Activated T-cell treated with anti-CD3 and anti-CD28 coated beads for 24 hours (primary cell): ENCODE results near the gene ADCY2.

Source experiments
- DNase-seq: peaks from one replicate; pipeline ENCODE4 v3.0.0-alpha.2; 2020; ENCODE audit warnings: low read depth

ADCY2 gene

DNA sequence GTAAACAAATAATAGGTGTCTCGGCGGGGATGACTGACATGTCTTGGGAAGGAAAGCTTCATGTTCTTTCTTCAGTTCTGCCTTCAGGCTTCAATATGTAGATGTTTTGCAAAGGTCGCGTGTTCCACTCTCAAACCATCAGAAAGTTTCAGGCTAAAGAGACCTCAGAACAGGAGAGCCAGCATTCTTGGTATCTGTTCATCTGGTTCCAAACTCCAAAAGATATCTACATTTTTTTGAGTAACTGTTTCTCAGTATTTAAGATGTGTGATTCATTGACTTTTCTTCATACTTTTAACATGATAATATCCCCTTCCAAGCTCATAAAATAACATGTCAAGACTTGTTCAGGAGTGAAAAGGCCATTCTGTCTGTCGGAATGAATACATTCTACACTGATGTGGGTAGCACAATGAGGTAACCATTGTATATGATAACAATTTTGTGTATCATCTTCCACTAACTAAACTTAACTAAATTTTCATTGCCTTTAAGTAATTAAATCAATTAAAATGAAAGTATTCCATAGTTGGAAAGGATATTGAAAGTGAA is 271.4 kb downstream of the ADCY2 start:
- no peak for DNase-seq

GRCh38 chr5:7668161-7668560 is 272.2 kb downstream of the ADCY2 start:
- no peak for DNase-seq

DNA sequence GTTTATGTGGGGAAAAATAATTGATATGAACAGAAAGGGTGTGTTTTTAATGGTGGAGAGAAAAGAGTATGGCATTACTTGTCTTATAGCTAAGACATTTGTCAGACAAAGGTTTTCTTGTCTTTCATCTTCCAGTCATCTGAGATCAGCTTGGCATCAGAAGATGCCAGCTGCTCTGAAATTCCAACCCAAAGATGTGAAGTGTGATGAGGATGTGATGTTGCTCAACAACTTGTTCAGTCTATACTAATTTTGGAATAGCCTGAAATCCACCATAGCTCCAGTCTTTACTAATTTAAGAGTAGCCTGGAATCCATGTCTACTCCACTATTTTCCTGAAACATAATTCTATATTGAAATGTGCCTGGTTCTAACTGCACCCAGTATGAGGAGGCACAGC is 272.7 kb downstream of the ADCY2 start:
- no peak for DNase-seq

GRCh38 chr5:7671381-7671993 is 275.5 kb downstream of the ADCY2 start:
- no peak for DNase-seq

GRCh38 chr5:7673658-7674057 is 277.7 kb downstream of the ADCY2 start:
- DNase-seq: no peak

DNA sequence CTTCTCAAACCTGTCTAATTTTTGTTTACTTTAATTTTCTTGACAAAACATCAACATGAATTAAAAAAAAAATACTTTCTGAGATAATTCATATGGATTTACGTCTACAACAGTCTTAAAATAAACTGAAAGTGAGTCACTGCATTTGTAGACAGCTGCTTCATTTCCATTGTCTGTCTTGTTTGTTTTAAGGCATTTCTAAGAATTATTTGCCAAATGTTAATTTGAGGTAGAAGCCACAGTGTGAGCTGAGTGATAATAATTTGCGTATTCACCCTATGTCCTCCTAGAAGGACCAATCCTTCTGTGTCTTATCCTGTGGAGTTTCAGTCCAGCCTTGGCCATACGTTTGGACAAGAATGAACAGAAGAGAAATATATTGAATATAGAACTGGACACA is 280.5 kb downstream of the ADCY2 start:
- no peak for DNase-seq

GRCh38 chr5:7678030-7678429 is 282.1 kb downstream of the ADCY2 start:
- DNase-seq: no peak

- DNase-seq: no peak
Measured at GRCh38 chr5:7679663-7680062, 283.7 kb downstream of the ADCY2 start.

GRCh38 chr5:7680260-7680659 is 284.3 kb downstream of the ADCY2 start:
- no peak for DNase-seq

DNA sequence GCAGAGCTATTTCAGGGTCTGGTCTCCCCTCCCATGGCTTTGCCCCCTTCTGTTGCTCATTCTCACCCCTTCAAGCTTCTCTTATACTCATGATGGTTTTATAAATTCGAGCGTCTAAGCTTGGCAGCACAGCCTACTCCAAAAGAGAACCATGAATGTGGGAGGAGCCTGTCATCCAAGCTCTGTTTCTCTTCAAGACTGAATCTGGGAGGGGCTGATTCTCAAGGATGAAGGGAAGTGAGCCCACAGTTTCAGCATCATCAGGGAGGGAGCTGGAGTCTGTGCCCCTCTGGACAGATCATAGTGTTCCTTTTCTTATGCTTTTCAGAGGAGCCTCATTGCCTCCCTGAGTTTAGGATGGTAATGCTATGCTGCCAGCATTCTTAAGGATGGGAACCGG is 286.4 kb downstream of the ADCY2 start:
- DNase-seq: no peak

DNA sequence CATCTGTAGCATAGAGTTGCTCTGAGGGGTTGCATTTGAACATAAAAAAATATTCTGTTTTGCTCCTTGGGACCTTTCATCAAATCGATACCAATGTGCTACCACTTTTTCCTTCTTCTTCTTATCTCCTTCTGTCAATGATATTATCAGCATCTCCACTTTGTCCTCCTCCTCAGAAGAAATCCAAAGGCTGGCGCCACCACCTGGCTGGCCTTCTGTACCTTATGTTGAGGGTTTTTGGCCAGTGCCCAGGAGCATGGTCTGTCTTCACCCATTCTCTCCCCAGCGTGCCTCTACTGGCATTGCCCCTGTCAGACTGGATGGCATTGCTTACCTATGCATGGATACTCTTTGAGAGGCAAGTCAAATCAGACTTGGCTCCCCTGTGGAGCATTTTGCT is 287.8 kb downstream of the ADCY2 start:
- DNase-seq: no peak

DNA sequence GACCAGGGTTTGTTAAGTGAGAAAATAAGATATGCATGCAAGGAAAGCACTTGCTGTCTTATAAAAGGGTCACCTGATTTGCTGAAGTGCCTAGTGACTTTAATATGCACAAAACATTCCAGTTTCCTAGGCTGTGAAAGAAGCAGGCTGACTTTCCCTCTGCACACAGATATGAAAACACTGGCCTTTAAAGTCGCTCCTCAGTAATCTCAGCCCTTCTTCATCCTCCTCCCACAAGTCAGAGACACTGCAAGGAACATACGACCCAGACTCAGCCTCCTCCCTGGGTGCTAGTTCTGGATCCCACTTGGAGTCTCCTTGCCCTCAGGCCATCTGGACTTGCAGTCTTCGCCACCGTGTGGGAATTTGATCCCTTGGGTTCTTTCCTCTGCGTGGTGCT is 288.9 kb downstream of the ADCY2 start:
- no peak for DNase-seq

- DNase-seq: no peak
Measured at GRCh38 chr5:7686794-7687193, 290.9 kb downstream of the ADCY2 start.

- DNase-seq: no peak
Measured at GRCh38 chr5:7690557-7690956, 294.6 kb downstream of the ADCY2 start.

- DNase-seq: no peak
Measured at GRCh38 chr5:7705261-7705660, 309.3 kb downstream of the ADCY2 start.

- DNase-seq: no peak
Measured at GRCh38 chr5:7705736-7706135, 309.8 kb downstream of the ADCY2 start.

GRCh38 chr5:7706256-7706655 is 310.3 kb downstream of the ADCY2 start:
- no peak for DNase-seq

DNA sequence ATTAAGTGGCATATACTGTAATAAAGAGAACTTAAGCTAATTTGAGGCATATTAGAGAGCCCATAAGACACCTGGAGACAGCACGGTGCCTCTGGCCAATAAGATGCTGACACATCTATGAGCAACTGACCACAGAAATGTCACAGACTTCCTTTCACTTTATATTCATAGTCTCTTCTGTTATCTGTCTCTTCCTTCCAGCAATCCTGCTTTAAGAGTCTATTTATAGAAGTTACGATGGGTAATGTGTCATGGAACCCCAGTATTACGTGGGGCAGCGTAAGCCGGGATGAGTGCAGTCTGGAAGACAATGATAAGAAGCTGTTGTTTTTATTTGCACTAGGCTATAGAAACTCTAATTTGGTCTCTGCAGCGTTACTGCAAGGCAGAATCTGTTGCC is 318.2 kb downstream of the ADCY2 start:
- no peak for DNase-seq

DNA sequence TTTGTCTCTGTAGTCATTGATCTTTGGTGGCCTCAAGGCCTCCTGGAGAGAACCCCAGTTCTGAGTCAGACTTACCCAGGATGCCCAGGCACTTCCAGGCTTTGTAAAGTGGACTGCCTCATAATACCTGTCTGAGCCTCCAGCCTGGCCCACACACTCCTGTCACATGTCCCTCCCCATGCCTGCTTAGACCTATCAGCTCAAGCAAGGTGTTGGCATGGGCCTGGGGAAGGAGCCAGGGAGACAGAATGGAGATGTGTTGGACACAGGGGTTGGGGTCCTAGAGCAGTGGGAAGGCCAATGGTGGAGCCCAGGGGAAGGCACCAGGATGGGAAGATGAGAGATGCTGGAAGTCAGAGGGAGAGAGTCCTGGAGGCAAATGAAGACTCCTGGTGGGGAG is 318.8 kb downstream of the ADCY2 start:
- DNase-seq: no peak

DNA sequence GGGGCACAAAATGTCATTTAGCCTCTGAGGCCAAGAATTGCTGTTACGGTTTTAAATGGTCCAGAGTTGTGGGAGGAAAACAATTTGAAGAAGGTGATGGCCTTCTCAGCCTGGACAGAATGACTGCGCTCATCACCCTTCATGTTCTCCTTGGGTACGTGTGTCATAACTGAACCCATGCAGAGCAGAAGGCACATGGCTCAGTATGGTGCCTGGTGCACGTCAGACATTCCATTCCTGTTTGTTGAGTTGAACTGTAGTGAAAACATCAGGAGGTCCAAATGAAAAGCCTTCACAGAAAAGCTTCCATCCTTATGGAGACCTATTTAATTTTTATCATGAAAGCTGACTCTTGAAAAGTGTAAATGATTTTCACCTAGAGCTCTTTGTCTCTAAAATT is 321.8 kb downstream of the ADCY2 start:
- no peak for DNase-seq

GRCh38 chr5:7728076-7728475 is 332.1 kb downstream of the ADCY2 start:
- DNase-seq: no peak

- no peak for DNase-seq
Measured at GRCh38 chr5:7741415-7742065, 345.6 kb downstream of the ADCY2 start.

DNA sequence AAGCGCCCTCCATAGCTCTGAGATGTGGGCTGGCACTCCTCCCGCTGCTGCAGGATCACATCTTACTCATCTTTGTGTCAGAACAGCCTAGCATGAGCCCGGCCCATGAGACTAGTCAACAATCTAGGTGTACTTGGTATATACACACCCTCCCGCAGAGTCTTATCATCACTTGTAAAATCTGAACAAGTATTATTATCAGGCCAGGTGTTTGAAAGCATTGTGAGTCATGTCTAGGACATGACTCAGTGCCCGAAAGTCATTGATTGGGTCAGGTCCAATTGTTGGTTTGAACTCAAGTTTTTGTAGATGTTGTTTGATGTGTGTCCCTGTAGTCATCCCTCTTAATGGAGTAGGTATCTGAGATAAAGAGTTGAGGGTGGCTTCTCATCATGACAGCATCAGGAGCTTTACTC is 346.3 kb downstream of the ADCY2 start:
- DNase-seq: no peak
